Activated naive CD8-positive, alpha-beta T cell treated with anti-CD3 and anti-CD28 coated beads, Interleukin-2, amount 50 U/mL, for 24 hours (primary cell): ENCODE results near the gene UGT1A10.
"Not testable (repeated sequence)": the region's sequence is repeated elsewhere in the genome, so short reads cannot be mapped to it uniquely, and the experiment has no call there.

Source experiments
- ATAC-seq: fragments of 150-1000 bp; cut with Tn5 transposase; one replicate; pipeline ENCODE4 v1.10.0; 2021
- DNase-seq: peaks from one replicate; pipeline ENCODE4 v3.0.0; 2021
- H3K27ac Mint-ChIP-seq: one replicate; pipeline ENCODE4 v1.8.0; 2021; ENCODE audit warnings: mild to moderate bottlenecking, mixed read lengths
- H3K27me3 Mint-ChIP-seq: one replicate; pipeline ENCODE4 v1.8.0; 2021; ENCODE audit warnings: mixed read lengths
- H3K36me3 Mint-ChIP-seq: one replicate; pipeline ENCODE4 v1.8.0; 2021; ENCODE audit warnings: low read depth, mixed read lengths
- H3K4me1 Mint-ChIP-seq: one replicate; pipeline ENCODE4 v1.8.0; 2021; ENCODE audit warnings: mixed read lengths
- H3K4me3 Mint-ChIP-seq: one replicate; pipeline ENCODE4 v1.8.0; 2021; ENCODE audit warnings: mild to moderate bottlenecking, moderate library complexity, mixed read lengths
- H3K9me3 Mint-ChIP-seq: one replicate; pipeline ENCODE4 v1.8.0; 2021; ENCODE audit warnings: mixed read lengths

UGT1A10 gene

DNA sequence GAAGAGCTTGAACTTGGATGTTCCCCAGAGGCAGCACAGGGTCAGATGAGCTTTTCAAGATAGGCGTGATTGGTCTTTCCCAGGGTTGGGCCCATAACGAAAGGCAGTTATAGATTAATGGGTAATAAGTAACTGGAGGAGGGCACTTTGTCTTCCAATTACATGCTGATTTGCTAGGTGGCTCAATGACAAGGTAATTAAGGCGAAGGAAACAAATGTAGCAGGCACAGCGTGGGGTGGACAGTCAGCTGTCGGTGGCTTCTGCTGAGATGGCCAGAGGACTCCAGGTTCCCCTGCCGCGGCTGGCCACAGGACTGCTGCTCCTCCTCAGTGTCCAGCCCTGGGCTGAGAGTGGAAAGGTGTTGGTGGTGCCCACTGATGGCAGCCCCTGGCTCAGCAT lies 82.3 kb downstream of the UGT1A10 start, which contains the start of gene UGT1A4:
Gene UGT1A4 (plus strand): TSS at position 185 of the 400 bp plus-strand sequence. CDS start 85 bp downstream, at position 270.
- DNase-seq (no peak), ATAC-seq (no peak)
- no peak within 1 kb of the TSS for H3K27ac Mint-ChIP-seq
- peaks cover 2% of the 10 kb centered on the region for H3K4me1 Mint-ChIP-seq
- H3K9me3 Mint-ChIP-seq = no peaks in the 10 kb centered on the region
- H3K4me3 Mint-ChIP-seq = no peak within 1 kb of the TSS
- peaks cover 22% of the 10 kb centered on the region for H3K27me3 Mint-ChIP-seq
- H3K36me3 Mint-ChIP-seq = no peaks in the 10 kb centered on the region

DNA sequence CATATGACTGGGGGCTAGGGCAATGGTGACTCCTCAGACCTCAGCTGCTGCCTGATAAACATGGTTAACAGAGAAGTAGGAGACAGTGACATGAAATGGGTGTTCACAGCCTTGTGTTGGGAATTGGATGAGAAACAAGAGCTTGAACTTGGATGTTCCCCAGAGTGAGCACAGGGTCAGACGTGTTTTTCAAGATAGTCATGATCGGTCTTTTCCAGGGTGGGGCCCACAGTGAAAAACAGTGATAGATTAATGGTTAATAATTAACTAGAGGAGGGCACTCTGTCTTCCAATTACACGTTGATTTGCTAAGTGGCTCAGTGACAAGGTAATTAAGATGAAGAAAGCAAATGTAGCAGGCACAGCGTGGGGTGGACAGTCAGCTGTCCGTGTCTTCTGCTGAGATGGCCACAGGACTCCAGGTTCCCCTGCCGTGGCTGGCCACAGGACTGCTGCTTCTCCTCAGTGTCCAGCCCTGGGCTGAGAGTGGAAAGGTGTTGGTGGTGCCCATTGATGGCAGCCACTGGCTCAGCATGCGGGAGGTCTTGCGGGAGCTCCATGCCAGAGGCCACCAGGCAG lies 92.6 kb downstream of the UGT1A10 start, which contains the start of gene UGT1A3:
Gene UGT1A3 (plus strand): TSS at position 320 of the 579 bp plus-strand sequence. CDS start 85 bp downstream, at position 405.
- no peak within 1 kb of the TSS for H3K4me3 Mint-ChIP-seq
- ATAC-seq (no peak), DNase-seq (no peak)
- H3K4me1 Mint-ChIP-seq = no peaks in the 10 kb centered on the region
- H3K36me3 Mint-ChIP-seq = no peaks in the 10 kb centered on the region
- no peak within 1 kb of the TSS for H3K27ac Mint-ChIP-seq
- H3K9me3 Mint-ChIP-seq = no peaks in the 10 kb centered on the region
- peaks cover 14% of the 10 kb centered on the region for H3K27me3 Mint-ChIP-seq

DNA sequence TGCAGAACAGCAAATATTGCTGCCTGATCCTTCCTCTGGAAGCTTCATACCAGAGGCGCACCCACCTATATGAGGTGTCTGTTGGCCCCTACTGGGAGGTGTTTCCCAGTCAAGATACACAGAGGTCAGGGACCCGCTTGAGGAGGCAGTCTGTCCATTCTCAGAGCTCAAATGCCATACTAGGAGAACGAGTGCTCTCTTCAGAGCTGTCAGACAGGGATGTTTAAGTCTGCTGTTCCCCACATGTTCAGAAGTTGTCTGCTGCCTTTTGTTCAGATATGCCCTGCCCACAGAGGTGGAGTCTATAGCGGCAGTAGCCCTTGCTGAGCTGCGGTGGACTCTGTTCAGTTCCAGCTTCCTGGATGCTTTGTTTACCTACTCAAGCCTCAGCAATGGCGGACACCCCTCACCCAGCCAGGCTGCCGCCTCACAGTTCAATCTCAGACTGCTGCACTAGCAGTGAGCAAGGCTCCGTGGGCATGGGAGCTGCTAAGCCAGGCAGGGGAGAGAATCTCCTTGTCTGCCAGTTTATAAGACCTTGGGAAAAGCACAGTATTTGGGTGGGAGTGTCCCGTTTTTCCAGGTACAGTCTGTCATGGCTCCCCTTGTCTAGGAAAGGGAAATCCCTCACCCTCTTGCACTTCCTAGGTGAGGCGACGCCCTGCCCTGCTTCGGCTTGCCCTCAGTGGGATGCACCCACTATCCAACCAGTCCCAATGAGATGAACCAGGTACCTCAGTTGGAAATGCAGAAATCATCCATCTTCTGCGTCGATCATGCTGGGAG lies 100.8 kb downstream of the UGT1A10 start:
- not testable (repeated sequence) for H3K36me3 Mint-ChIP-seq, DNase-seq, H3K27ac Mint-ChIP-seq, ATAC-seq, H3K4me3 Mint-ChIP-seq, H3K4me1 Mint-ChIP-seq, H3K9me3 Mint-ChIP-seq
- H3K27me3 Mint-ChIP-seq = peaks cover 18% of the 10 kb centered on the region

DNA sequence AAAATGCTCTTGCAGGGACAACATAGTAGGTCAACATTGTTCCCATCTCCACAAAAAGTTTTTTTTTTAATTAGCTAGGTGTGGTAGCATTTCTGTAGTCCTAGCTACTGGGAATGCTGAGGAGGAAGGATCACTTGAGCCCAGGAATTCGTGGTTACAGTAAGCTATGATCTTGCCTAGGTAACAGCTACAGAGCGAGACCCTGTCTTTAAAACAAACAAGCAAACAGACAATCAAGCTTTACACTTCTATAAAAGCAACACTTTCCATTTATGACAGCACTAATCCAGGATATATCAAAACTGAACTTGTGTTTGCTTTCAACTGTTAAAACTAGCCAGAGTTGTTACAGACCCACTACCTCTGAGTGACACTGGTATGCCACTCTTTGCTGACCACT lies 104.6 kb downstream of the UGT1A10 start:
- H3K9me3 Mint-ChIP-seq = no peaks in the 10 kb centered on the region
- H3K27ac Mint-ChIP-seq = no peak overlapping the region
- no peak overlapping the region for H3K4me3 Mint-ChIP-seq
- DNase-seq = no peak
- no peak for ATAC-seq
- H3K27me3 Mint-ChIP-seq = peaks cover 8% of the 10 kb centered on the region
- no peaks in the 10 kb centered on the region for H3K4me1 Mint-ChIP-seq
- H3K36me3 Mint-ChIP-seq = no peaks in the 10 kb centered on the region

DNA sequence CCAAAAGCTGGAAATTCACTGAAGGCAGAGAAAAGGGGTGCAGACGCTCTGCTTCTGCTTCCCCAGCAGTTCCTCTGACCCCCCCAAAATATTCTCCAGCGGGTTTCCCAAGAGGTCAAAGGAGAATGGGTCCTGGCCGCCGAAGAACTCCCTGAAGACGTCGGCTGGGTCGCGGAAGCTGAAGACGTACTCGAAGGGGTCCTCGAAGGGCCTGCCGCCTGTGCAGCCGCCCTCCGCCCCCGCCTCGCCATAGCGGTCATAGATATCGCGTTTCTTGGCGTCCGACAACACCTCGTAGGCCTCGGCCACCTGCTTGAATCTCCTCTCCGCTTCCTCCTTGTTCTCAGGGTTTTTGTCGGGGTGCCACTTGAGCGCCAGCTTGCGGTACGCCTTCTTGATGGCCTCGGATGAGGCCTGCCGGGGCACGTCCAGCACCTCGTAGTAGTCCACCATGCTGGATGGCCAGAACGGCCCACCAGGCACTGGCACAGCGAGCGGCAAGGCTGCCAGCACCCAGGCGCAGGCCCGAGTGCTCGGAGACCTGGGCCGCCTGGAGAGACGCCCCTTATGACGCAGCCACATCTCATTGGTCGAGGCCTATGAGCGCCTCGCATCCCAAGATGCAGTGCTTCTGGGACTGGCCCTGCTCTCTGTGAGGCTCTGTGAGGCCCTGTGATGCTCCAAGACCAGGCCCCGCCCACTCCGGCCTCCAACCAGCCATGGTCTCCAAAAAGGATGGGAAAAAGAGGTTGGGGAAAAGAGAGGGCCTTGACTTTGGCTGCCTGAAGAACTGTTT lies 107.4 kb downstream of the UGT1A10 start:
- Mint-ChIP-seq H3K36me3 (no peaks in the 10 kb centered on the region), H3K4me3 (no peak overlapping the region), H3K9me3 (no peaks in the 10 kb centered on the region), H3K4me1 (no peaks in the 10 kb centered on the region), H3K27me3 (peaks cover 6% of the 10 kb centered on the region), H3K27ac (no peak overlapping the region)
- no peak for DNase-seq
- ATAC-seq = no peak

DNA sequence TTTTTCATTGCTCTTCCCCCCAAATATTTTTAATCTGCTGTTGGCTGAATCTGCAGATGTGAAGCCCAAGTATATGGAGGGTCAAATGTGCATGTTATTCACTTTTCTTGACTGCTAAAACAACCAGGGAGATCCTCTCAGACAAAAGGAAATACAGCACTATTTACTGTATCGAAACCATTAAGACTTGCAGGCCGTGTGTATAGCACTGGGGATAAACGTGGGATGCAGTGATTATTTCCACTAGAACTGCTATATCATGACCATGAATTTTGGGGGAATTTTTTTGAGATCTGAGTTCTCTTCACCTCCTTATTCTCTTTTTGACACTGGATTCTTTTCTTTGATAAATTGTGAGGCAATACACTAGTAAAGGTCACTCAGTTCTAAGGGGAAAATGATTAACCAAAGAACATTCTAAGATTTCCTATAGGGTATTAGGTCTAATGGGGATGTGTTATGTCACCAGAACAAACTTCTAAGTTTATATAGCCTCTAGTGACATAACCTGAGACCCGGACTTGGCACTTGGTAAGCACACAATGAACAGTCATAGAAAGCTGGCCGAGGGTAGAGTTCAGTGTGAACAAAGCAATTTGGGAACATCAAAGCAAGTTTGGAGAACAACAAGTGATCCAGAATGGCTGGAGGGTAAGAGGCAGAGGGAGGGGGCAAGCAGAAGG lies 109.0 kb downstream of the UGT1A10 start:
- H3K9me3 Mint-ChIP-seq = peaks cover 4% of the 10 kb centered on the region
- H3K27me3 Mint-ChIP-seq = peaks cover 5% of the 10 kb centered on the region
- no peaks in the 10 kb centered on the region for H3K36me3 Mint-ChIP-seq
- no peak overlapping the region for H3K27ac Mint-ChIP-seq
- ATAC-seq (no peak), DNase-seq (no peak)
- H3K4me3 Mint-ChIP-seq = no peak overlapping the region
- H3K4me1 Mint-ChIP-seq = no peaks in the 10 kb centered on the region

DNA sequence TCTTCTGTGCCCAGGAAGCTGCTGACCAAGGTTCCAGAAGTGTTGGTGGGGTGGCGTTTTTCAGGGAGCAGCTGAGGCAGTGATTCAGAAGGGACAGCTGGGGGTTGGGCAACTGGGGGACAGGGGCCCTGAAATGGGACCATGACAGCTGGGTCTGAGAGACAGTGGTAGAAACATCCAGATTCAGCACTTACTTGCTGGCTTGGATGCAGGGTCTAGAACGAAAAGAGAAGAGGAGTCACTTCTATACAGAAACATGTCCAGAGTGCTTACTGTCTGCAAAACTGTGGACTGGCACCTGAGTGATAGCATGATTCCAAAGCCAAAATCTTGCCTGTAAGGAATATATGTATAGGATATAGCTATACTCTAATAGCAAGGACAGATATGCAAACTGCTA lies 109.6 kb downstream of the UGT1A10 start:
- H3K27me3 Mint-ChIP-seq, H3K4me3 Mint-ChIP-seq, H3K9me3 Mint-ChIP-seq, DNase-seq, ATAC-seq, H3K4me1 Mint-ChIP-seq, H3K27ac Mint-ChIP-seq, H3K36me3 Mint-ChIP-seq: not testable (repeated sequence)

DNA sequence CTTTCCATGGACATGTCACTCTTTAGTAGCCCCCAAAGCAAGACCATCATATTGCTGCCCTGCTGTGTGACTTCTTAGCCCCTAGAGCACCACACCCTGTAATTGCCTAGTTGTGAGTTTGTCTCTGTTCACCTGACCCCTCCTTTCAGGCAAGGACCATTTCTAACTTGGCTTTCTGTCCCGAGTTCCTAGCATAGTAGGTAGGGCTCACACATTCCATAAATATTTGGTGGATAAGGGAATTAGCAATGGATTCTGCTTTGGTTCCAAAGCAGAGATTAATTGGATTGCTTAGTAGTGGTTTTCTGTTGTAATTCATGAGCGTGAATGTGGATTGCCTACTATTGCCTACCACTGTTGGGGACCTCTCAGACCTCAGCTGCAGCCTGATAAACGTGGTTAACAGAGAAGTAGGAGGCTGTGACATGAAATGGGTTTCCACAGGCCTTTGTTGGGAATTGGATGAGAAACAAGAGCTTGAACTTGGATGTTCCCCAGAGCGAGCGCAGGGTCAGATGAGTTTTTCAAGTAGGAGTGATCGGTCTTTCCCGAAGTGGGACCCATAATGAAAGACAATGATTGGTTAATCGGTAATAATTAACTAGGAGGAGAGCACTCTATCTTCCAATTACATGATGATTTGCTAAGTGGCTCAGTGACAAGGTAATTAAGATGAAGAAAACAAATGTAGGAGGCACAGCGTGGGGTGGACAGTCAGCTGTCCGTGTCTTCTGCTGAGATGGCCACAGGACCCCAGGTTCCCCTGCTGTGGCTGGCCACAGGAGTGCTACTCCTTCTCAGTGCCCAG lies 110.4 kb downstream of the UGT1A10 start:
- Mint-ChIP-seq H3K4me1 (no peaks in the 10 kb centered on the region), H3K4me3 (no peak overlapping the region), H3K36me3 (peaks cover 1% of the 10 kb centered on the region), H3K27ac (no peak overlapping the region), H3K27me3 (peaks cover 5% of the 10 kb centered on the region), H3K9me3 (peaks cover 15% of the 10 kb centered on the region)
- no peak for DNase-seq
- no peak for ATAC-seq

DNA sequence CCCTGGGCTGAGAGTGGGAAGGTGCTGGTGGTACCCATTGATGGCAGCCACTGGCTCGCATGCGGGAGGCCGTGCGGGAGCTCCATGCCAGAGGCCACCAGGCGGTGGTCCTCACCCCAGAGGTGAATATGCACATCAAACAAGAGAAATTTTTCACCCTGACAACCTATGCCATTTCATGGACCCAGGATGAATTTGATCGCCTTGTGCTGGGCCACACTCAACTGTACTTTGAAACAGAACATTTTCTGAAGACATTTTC lies 111.0 kb downstream of the UGT1A10 start:
- no peak for ATAC-seq
- Mint-ChIP-seq H3K27ac (no peak overlapping the region), H3K27me3 (peaks cover 5% of the 10 kb centered on the region), H3K4me3 (no peak overlapping the region), H3K9me3 (peaks cover 20% of the 10 kb centered on the region), H3K36me3 (peaks cover 2% of the 10 kb centered on the region), H3K4me1 (no peaks in the 10 kb centered on the region)
- DNase-seq = no peak

DNA sequence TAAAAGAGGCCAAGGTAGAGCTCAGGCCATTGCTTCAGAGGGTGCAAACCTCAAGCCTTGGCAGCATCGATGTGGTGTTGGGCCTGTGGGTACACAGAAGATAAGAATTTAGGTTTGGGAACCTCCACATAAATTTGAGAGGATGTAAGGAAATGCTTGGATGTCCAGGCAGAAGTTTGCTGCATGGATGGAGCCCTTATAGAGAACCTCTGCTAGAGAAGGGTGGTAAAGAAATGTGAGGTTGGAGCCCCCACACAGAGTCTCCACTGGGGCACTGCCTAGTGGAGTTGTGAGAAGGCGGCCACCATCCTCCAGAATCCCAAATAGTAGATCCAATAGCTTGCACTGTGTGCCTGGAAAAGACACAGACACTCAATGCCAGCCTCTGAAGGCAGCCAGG lies 114.4 kb downstream of the UGT1A10 start:
- peaks cover 12% of the 10 kb centered on the region for H3K27me3 Mint-ChIP-seq
- H3K9me3 Mint-ChIP-seq = peaks cover 20% of the 10 kb centered on the region
- H3K4me3 Mint-ChIP-seq, H3K27ac Mint-ChIP-seq, H3K36me3 Mint-ChIP-seq, H3K4me1 Mint-ChIP-seq, DNase-seq, ATAC-seq: not testable (repeated sequence)

DNA sequence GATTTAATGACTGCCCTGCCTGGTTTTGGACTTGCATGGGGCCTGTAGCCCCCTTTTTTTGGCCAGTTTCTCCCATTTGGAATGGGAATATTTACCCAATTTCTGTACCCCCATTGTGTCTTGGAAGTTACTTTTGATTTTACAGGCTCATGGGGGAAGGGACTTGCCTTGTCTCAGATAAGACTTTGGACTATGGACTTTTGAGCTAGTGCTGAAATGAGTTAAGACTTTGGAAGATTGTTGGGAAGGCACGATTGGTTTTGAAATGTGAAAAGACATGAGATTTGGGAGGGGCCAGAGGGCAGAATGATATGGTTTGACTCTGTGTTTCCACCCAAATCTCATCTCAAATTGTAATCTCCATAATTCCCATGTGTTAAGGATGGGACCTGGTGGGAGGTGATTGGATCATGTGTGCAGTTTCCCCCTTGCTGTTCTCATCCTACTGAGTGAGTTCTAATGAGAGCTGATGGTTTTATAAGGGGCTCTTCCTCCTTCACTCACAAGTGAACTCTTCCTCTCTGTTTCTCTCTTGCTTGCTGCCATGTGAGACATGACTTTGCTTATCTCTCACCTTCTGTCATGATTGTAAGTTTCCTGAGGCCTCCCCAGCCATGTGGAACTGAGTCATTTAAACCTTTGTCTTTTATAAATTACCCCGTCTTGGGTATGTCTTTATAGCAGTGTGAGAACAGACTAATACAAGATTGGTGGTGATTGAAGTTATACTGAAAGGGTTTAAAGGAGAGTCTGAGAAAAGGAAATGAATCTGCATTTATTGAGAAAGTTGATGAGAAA lies 115.2 kb downstream of the UGT1A10 start:
- not testable (repeated sequence) for H3K36me3 Mint-ChIP-seq, ATAC-seq

DNA sequence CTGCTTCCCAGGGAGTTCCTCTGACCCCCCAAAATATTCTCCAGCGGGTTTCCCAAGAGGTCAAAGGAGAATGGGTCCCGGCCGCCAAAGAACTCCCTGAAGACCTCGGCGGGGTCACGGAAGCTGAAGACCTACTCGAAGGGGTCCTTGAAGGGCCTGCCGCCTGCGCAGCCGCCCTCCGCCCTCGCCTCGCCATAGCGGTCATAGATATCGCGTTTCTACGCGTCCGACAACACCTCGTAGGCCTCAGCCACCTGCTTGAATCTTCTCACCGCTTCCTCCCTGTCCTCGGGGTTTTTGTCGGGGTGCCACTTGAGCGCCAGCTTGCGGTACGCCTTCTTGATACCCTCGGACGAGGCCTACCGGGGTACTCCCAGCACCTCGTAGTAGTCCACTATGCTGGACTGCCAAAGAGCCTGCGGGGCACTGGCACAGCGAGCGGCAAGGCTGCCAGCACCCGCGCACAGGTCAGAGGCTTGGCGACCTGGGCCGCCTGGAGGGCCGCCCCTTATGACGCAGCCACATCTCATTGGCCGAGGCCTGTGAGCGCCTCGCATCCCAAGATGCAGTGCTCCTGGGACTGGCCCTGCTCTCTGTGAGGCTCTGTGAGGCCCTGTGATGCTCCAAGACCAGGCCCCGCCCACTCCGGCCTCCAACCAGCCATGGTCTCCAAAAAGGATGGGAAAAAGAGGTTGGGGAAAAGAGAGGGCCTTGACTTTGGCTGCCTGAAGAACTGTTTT lies 118.8 kb downstream of the UGT1A10 start:
- DNase-seq = no peak
- peaks cover 2% of the 10 kb centered on the region for H3K36me3 Mint-ChIP-seq
- H3K4me3 Mint-ChIP-seq = no peak overlapping the region
- no peaks in the 10 kb centered on the region for H3K4me1 Mint-ChIP-seq
- H3K9me3 Mint-ChIP-seq = peaks cover 17% of the 10 kb centered on the region
- ATAC-seq = no peak
- H3K27ac Mint-ChIP-seq = no peak overlapping the region
- H3K27me3 Mint-ChIP-seq = peaks cover 8% of the 10 kb centered on the region

More for the DNA sequence above, 115.2 kb downstream of the UGT1A10 start:
- peaks cover 20% of the 10 kb centered on the region for H3K9me3 Mint-ChIP-seq
- not testable (repeated sequence) for DNase-seq, H3K27ac Mint-ChIP-seq, H3K4me1 Mint-ChIP-seq, H3K4me3 Mint-ChIP-seq
- H3K27me3 Mint-ChIP-seq = peaks cover 12% of the 10 kb centered on the region
